G401.6 (cell line): ENCODE results near the gene IHH.
A peak's percentile ranks its signal among the peaks of the same experiment; 100 is the strongest.

Experiments used
- FAIRE-seq: peaks from 2 replicates; lab custom pipeline; 2012; peaks lifted over from hg19 to GRCh38; lab: Jason Lieb, UNC

IHH gene

DNA sequence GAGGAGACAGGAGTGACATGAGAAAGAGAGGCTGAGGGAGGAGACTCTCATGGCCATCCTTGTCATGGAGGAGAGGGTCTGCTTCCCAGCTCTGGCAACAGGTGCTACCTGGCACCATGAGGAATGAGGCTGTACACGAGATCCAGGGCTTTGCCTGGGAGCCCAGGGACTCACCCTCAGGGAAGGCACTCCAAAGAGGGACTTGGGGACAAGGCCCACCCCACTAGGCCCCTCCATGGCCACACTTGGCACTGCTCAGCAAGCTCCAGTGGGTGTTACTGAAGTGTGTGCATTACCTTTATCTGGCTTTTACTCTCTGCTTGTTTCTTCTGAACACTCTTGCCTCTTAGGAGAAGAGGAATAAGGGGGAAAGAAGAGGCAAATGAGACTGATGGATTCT, 22.1 kb downstream of the IHH start:
- FAIRE-seq = no peak

DNA sequence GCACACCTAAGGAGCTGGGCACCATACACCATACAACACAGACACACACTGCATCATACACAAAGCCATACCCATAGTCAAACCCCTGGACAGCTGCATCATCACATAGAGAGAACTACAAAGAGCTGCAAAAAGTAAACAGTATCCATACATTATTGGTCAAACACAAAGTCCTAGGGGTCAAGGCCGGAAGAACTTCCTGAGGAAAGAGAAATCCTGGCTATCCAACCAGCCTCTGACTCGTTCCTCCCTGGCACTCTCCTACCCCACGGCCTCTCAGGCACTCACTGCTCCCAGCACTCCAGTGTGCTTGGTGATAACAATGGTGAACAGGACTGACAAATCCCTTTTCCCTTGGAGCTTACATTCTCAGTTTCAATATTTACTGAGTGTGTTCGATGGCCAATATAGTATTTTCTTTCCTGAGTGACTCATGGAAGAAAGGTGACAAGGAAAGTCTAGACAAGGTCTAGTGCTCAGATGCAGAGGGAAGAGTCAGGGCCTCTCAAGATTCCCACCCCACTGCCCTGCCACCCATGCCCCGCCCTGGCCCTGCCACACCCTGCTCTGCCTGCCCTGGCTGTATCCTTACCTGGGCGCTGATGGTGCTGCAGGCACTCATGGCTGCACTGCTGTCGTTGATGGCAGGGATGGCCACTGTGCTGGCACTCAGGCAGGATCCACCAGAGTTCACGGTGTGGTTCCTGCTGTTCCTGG, 22.8 kb downstream of the IHH start:
- FAIRE-seq = no peak

DNA sequence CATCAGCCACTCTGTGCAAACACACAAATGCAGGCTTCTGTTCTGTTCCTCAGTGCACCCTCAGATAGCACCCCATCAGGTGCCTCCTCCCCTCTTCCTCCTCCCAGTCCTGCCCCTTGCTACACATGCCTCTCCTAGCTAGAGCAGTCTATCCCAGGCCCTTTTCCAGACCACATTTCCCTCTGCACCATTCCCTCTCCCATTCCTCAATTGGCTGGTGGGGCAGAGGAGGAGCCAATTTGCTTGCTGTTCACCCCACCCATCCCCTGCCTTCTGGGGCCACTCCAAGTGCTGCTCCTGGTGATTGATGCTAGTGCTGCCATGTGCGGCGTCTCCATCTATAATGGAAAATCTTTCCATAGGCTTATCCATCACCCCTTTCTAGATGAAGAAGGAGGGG, 24.8 kb downstream of the IHH start:
- no peak for FAIRE-seq

DNA sequence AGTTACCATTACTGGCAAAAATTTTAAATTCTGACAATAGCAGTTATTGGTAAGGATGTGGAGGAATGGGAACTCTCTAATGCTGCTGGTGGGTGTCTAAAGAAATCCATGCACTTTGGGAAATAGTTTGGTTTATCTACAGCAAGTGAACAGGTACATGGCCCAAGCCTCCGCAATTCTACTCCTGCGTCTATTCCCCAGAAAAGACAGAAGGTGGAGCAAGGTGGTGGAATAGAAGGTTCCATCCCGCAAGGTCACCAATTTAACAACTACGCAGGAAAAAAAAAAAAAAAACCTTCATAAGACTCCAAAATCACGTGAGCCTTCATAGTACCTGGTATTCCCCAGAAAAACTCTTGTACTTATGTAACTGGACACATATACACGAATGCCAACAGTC, 25.9 kb downstream of the IHH start:
- FAIRE-seq = no peak

DNA sequence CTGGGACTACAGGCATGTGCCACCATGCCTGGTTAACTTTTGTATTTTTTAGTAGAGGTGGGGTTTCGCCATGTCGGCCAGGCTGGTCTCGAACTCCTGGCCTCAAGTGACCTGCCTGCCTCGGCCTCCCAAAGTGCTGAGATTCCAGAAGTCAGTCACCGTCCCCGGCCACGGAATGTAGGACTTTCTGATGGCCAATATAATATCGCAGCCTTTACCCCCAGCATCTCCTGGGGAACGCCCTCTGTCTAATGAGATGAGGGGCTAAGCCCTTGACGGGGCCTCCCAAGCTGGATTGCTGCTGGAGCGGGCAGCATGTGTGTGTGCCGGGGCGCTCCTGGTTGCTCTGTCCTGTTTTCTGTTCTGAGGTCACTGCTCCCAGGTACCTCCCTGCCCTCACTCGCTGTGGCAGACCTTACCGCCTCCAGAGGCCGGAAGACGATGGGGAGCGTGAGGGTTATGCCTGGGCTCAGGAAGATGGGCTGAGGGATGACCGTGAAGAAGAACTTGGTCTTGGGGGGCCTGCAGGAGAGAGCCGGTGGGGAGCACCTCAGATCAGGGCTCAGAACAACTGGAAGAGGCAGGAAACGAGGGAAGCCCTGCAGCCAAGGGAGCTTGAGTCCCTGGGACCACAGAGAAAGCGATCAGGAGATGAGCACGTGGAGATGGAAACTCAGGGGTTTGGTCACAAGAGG, 28.5 kb downstream of the IHH start:
- no peak for FAIRE-seq

DNA sequence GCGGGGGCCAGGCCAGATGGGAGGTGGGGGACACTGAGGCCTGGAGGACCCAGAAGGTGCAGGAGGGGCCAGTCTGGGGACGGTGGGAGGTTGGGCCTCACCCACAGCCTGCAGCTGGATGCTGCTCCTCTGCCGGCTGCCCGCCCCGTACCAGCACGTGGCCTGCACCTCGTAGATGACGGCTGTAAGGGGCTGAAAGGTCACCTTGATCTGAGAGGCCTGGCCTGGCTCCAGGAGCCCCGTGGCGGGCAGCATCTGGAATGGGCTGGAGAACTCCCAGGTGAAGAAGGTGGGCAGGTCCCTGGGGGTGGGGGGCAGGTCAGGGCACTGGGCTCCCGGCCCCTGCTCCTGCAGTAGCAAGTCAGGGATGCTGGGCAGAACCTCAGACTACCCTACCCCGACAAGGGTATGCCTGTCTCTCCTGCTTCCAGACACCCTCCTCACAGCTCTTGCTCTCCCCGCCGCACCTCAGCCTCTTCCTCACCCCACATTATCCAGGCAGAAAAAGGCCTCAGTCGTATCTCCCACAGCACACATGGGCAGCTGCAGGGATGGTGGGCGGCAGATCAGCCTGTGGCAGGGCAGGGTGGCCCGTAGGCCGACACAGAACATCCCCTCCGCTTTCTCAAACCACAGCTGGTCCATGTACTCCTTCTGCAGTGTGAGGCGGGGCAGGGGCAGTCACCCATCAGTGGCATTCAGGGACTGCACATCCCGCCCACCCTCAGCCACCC, 29.5 kb downstream of the IHH start:
- no peak for FAIRE-seq

DNA sequence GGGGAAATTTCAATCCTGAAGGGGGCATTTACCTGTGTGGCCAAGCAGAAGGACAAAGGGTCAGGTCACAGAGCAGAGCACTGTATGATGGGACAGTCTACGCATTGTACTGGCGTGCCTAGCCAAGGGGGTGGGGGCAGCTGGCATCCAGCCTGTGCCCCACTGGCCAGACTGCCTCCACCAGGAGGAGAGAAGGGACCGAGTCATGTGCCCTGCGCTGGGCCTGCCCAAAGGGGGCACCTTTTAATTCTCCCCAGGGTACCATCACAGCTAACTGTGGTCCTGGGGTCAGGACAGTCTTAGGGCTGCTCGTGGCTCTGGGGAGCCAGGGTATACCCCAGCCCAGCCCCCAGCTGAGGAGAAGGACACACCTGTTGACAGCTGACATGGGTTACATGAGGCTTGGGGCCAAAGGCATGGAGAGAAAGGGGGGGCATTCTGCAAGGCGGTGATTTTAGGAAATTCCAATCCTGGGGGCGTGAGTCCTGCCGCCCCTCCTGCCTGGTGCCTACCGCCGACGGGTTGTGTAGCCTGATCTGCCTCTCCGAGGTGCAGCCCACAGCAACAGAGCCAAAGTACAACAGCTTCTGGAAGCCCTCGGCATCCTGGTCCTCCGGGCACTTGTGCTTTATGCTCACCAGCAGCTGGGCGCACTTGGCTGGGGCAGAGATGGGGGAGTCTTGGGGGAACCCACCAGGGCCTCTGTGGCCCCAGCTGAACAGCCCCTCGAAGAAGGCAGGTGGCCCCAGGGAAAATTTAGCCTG, 30.4 kb downstream of the IHH start:
- FAIRE-seq = no peak

DNA sequence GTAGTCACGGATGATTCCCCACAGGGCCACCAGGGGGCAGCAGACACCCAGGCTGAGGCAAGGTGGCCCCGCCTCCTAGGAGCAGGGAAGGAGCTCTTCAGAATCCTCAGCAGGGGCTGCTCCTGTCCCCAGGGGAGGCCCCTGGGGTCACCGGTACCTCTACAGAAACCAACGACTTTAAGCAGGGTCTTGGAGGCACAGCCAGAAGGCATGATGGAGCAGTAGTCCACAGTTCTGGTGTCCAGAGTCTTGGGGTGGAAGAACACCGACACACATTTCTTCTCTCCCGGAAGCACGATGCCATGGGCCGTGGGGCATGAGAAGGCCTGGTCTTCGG, 30.9 kb downstream of the IHH start:
- FAIRE-seq = peak; percentile 64

DNA sequence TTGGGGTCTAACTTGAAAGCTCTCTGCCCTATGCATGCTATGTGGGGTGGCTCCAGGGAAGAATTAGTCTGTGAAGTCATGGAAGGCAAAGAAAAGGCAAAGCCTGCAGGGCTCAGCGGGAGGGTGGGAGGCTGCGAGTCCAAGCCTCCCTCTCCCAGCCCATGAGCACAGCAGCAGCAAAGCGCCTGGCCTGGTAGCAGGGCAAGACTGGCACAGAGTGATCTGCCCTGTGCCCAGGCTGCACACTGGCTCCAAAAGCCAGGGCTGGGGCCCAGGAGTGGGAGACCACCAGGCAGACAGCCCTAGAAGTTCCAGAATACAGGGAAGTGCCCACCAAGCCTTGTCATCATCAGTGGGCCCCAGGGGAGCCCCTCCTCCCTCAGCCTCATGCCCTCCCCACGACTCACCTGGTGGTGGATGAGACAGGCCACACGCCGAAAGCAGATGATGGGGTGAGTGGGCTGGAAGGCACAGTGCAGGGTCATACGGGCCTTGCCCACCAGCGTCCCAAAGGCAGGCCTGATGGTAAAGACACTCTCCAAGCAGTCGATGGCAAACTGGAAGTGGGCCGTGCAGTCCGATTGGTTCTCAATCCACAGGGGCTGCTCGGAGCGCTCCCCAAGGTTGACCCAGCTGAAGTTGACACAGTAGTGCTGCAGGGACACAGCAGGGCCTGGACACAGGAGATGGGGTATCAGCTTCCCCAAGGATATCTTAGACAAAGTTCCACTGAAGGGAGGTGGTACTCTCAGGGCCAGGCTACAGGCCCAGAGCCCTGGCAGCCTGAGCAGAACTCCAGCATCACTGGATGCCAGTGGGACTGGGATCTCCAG, 31.5 kb downstream of the IHH start:
- no peak for FAIRE-seq

DNA sequence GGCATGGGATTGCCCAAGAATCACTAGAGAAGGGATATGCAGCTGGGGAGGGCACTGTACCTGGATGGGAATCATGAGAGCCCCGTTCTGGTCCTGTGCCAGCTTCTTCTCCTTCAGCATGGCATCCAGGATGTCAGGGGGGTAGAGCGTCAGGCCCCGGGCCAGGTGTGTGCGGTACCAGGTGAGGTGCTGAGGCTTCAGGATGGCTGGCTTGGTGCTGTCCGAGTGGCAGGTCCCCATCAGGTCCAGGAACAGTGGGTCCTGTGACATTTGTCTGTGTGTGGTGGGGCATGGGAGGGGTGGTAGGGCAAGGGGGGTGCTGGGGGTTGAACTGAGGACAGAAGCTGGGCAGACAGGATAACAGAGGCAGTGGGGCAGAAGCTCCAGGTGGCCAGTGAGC, 32.6 kb downstream of the IHH start:
- FAIRE-seq = no peak

DNA sequence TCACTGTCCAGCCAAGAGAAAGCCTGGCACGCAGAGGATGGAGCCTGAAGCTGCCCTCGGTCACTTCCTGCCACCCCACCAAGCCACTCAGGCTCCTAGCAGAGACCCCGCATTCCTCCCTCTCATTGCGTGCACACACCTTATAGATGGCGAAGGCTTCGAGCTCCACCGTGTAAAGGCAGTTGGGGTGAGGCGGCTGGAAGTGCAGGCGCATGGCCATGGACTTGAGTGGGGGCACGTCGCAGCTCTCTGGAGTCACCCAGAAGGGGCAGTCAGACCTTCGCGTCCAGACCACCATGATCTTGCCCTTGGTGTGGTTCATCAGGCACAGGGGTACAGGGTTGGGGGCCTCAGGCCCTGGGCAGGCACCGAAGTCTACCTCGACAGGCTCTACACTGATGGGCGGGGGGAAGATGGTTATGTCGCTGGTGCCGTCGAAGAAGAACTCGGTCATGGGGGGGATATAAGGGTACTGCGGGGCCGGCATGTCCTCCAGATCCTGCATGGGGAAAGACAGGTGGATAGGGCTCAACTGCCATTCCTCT, 33.1 kb downstream of the IHH start:
- no peak for FAIRE-seq

DNA sequence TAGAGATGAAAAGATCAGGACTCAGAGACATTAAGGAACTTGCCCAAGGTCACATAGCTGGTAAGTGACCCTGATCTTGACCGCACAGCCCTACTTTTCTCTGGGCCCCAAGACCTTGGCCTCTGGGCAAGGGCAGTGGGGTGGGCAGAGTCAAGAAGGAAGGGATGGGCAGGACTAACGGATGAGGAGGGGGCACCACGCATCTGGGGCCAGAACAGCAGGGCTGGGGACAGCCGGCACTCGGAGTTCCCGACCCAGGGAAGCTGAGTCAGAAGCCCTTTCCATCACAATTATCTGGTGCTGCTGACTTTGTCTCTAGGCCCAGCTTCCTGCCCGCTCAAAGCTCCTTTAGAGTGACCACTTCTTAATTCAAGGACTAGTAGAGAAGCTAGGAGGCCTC, 33.8 kb downstream of the IHH start:
- no peak for FAIRE-seq

DNA sequence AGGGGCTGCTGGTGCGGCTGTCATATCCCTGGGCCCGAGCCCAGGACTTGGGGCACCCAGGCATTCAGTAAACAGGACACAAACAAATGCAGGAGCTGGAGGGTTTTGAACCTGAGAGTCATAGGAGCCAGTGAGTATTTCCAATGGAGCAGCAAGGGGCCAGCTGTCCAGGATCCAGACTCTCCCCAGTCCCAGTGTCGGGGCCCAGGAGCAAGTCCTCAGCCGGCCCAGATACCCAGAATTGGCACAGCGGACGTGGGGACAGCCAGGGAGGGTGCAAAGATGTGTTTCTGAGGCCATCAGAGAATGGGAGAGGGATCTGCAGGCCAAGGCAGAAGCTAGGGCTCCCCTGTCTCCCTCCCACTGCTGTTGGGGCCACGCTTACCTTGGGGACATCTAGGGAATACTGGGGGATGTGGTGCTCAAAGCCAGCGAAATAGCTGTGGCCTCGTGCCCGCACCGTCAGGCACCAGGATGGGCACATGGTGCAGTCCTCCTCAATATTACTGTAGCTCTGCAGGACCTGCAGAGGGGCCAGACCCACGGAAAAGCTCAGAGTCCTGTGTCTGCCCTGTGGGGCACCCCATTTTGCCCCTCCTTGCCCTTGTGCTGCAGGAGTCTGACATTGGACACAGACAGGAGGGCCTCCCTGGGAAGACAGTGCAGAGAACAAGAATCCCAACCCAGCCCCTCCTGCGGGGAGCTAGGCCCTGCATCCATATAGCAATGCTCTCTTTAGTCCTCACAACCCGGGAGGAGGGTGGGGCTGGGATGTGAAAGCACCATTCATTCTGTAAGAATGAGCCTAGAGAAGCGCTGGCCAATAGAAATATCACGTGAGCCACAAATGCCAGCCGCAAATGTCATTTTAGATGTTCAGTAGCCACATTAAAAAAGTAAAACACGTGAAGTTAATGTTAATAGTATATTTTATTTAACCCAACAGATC, 34.8 kb downstream of the IHH start:
- FAIRE-seq = no peak

DNA sequence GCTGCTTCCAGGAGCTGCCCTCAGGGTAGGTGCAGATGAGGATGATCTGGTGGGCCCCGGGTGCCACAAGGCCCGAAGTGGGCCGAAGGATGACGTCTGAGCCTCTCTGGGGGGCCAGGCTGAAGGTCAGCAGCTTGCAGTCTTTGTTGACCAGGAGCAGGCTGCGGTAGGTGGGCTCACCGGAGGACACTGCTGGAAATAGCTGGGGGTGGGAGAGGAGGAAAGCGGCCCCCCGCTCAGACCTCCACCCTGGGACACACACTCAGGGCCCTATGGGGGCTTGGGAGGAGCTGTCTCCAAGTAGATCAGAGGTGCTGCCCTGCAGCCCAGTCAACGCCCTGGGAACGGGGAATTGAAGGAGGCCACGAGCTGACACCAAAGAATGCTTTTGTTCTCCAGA, 36.7 kb downstream of the IHH start:
- no peak for FAIRE-seq

DNA sequence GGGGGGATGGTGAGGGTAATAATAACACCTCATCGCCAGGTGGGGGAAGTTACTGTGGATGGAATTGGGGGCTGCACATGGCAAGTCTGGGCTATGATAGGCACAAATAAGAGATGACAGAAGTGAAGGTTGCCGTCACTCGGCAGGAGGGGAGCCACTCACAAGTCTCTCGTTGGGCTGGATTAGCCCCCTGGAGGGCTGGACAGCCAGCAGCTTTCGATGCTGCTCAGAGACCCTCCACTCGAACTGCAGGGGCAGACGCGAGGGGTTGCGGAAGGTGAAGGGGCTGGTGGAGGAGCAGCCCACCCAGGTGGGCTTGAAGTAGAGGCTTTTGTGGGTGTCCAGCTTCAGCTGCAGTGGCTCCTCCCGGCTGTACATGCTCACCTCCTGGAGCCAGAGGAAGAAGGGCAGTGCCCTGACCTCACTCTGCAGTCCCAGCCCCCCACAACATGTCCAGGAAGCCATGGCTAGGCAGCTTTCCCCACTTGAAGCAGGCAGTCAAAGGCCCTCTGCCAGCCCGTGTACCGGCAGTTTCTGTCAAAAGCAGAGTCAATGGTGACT, 37.6 kb downstream of the IHH start:
- no peak for FAIRE-seq

DNA sequence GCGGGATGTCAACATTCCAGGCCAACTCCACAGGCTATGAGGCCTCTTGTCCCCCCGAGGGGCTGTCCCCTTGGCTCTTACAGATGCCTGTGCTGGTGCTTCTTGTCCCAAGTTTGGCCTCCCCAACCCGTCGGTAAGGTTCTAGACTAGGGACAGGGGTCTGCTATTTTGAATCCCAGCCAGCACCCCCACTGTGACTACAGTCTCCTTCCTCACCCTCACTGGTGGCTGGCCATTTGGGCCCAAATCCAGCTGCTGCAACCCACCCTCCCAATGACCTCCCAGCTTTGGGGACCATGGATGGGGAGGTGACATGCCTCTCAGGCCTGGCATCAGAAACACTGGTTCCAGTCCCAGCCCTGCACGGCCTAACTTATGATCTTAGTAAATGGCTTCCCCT, 38.1 kb downstream of the IHH start:
- no peak for FAIRE-seq

DNA sequence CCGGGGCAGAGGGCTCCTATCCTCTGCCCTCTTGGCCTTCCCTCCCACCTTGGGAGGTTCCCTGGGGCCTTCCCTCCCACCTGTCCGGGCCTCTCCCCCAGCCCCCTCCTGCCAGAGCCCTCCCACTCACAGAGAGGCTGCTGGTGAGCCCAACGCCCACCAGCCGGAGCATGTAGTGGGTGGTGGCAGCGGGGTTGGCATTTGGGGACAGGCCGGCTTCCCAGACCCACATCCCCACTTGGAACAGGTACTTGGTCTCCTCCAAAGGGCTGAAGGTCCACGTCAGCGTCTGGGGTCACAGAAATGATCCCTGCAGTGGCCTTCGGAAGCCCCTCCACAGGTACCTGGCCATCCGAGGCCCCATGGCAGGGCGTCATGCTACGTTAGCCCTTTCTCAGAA, 38.7 kb downstream of the IHH start:
- FAIRE-seq = no peak

DNA sequence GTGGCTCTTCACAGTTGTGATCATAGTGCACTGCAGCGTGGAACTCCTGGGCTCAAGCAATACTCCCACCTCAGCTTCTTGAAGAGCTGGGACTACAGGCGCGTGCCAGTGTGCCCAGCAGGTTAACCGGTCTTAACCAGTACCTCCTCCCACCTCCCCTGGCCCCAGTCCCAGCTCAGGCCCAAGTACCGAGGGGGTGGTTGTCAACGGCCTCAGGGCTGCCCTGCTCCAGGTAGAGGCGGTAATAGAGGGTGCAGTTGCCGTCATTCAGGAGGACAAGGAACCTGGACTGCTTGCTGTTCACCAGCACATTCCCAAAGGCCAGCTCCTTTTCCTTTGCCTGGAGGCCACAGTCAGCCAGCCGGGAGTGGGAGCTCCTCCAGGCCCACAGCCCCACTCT, 39.1 kb downstream of the IHH start:
- FAIRE-seq = no peak

DNA sequence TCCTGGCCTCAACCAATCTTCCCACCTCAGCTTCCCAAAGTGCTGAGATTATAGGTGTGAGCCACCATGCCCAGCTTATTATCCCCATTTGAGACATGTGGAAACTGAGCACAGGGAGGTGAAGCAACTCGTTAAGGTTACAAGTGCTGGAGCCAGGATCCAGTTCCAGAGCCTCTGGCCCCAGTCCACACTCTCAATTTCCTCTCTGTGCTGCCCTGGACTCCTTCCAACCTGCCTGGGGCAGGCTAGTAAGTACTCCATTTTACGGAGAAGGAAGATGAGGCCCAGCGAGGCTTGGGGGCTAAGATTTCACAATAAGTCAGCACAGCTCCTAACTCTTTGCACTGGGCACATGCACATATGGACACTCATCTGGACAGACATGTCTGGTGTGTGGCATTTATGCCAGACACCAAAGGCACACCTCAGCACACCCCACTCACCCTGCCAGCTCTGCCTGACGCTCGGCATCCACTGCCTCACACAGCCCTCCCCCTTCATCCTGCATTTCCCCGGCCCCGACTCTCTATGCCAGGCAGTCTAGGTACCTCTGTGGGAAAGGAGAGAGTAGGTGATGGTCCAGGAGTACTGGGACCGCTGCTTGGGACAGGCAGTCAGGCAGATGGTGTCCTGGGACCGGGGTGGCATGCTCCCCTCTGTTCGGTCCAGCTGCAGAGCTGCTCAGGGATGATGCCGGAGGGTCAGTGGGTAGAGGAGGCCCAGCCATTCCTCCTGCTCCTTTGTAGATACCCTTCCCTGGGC, 39.9 kb downstream of the IHH start:
- no peak for FAIRE-seq
